SH-SY5Y (cell line): ENCODE data around the gene A4GALT.

ENCODE experiments used
- GATA2 ChIP-seq: IDR thresholded peaks from 2 replicates; pipeline ENCODE4 v1.6.1; 2011; ENCODE audit warnings: mild to moderate bottlenecking, low read depth, low read length
- GATA3 ChIP-seq: IDR thresholded peaks from 2 replicates; pipeline ENCODE4 v1.6.1; 2011; ENCODE audit warnings: low read depth, mild to moderate bottlenecking, low read length, moderate library complexity

A4GALT gene

GRCh38 chr22:42655693-42656092, 65.0 kb downstream of the A4GALT start:
- TF ChIP-seq GATA3 = no peak
- TF ChIP-seq GATA2 = no peak

DNA sequence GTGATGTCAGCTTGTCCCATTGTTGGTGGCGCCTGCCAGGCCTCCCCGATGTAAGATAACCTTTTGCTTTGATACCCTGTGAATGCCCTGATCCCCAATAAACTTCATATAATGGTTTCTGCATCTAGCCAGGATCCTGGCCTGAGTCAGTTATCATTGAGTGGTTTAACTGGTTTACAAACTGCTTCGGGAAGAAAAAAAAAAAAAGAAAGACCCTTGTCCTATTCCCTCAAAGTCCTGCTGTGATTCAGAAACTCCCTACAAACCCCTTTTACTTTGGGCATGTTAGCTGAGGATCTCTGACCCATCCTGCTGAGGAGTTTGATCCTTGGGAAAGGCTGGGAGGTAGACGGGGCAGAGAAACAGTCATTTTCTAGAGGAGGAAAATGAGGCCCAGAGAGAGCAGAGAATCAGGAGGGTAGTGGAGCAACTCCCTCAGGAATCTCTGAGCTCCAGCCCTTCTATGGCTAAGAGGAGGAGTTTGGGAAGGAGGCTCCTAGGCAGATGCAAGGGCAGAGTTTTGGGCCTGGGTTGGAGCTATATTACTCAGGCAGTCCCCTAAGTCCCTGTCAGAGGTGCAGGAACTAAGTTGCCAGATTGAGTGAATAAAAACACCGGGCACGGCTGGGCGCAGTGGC, 66.1 kb downstream of the A4GALT start:
- TF ChIP-seq GATA3 (no peak), GATA2 (no peak)

GRCh38 chr22:42653999-42654398, 66.7 kb downstream of the A4GALT start:
- TF ChIP-seq GATA3 (no peak), GATA2 (no peak)

DNA sequence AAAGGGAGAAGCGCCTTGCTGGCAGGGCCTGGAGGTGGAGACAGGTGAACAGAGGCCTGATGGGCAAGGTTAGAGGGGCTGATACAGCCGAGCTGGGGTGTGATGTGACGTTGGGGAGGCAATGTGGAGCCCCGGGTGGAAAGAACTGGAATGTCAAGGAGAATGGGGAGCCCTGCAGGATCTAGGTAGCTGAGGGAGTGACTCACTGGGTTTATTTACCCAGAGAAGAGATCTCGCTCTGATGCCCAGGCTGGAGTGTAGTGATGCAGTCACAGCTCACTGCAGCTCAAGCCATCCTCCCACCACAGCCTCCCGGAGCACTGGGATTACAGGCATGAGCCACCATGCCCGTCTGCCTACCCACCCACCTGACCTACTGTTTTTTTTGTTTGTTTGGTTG, 69.5 kb downstream of the A4GALT start:
- TF ChIP-seq GATA3 = no peak
- no peak for TF ChIP-seq GATA2

DNA sequence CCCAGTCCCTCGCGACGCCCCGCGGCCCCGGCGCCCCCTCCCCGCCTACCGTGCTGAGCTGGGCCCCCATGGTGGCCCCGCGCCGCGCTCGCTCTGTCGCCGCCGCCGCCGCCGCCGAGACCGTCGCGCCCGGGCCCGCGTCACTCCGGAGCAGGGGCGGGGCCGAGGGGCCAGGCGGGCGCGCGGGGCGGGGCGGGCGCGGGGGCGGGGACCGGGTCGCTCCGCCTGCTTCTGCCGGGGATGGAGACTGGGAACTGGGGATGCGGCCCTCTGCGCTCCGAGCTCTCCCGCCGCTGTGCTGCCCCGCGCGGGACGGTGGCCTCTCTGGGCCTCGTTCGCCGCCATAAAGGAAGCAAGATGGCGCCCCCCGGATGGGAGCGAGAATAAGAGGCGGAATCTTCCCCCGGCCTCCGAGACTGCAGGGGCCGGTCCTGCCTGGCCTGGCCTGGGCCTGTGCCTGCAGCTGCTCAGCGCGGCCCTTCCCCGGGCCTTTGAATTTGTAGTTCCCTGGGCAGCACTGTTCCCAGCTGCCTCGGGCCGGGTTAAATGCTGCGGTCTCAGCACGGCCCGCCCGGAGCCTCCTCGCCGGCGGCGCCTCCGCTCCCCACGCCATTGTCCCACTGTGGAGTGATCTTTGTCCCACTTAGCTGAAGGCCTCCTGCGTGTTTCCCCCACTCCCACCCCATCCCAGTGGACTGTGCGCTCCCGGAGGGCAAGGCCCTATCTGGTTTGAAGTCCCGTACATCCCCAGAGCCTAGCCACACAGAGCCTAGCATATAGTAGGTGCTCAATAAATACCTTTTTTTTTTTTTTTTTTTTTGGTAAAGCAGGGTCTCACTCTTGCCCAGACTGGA, 71.2 kb downstream of the A4GALT start, which contains the start of gene CYB5R3:
CYB5R3 (minus strand) TSS at position 147 of the 854 bp plus-strand sequence; CDS start at position 70, 77 bp downstream.
- no peak for TF ChIP-seq GATA2
- TF ChIP-seq GATA3 = no peak

GRCh38 chr22:42648368-42649245, 72.1 kb downstream of the A4GALT start:
- TF ChIP-seq GATA2 = no peak

GRCh38 chr22:42648017-42648367, 72.7 kb downstream of the A4GALT start:
- no peak for TF ChIP-seq GATA3
- no peak for TF ChIP-seq GATA2

GRCh38 chr22:42646569-42647525, 73.8 kb downstream of the A4GALT start:
- no peak for TF ChIP-seq GATA3
- TF ChIP-seq GATA2 = no peak

- TF ChIP-seq GATA3 (no peak), GATA2 (no peak)
These were observed 74.6 kb downstream of the A4GALT start for GRCh38 chr22:42645938-42646568.

GRCh38 chr22:42645341-42645937, 75.2 kb downstream of the A4GALT start:
- TF ChIP-seq GATA2 (no peak), GATA3 (no peak)

DNA sequence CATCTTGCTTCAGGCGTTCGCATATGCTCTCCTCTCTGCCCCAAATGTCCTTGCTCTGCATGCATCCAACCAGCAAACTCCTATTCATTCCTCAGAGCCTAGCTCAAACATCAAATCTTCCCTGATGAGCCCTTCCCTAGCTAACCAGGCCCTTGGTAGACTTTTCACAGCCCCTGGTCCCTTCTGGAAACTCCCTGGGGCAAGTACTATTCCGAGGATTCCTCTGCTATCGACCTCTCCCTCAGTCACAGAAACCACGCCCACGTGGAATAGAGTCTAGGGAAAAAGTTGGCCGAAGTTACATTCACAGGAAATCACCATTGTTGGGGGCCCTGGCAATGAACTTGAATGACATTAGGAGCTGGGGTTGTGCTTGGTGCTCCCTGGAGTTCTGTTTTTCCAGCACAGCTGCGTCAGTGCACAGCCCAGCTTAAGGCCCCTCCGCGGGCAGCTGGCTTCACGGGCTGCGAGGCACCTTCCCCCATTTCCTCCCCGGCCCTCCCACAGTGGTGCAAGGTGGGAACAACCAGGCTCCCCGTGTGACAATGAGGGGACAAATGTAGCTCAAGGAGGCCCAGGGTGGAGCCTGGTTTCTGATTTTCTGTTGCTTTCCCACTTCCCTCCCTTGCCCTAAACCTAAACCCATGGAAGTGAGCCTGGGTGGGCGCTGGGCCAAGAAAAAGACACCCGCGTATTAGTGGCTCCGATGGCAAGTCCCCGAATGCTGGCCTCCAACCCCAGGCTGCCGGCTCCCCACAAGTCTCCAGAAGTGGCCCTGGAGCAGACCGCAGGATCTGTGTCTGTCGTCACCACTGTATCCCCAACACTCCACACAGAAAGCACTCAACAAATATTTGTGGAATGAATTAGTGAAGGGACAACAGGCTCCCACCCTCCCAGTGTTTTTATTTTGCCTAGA, 76.0 kb downstream of the A4GALT start:
- TF ChIP-seq GATA3 (no peak), GATA2 (no peak)

DNA sequence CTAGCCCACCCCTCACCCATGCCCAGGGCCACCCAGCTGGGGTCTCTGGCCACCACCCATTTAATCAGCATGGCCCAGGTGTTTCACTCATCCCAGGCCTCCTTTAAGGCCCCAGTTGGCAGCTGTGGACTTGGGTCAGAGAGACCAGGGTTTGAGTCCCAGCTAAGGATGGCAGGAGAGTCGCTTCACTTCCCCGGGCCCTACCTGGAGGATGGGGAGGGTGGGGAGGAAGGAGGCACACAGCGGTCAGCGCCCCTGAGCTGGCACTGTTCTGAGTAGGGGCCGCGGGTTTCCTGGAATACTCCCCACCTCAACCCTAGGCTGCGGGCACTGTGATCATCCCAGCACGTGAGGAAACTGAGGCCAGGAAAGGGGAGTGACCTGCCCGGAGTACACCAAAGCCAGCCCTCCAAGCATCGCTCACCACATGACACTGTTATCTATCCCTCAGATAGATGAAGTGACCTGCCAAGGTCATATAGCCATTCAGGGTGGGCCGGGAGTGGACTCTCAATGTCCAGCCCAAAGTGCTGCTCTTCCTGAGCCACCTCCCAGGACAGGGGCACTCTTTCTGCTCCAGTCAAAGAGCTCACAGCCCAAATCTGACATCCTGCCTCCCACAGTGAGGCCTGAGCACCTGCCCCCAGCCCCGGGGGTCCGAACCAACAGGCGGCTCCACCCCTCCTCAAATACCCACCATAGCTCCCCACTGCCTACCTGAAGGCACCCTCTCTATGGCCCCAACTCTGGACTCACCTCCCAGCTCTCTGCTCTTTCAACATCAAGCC, 76.8 kb downstream of the A4GALT start:
- no peak for TF ChIP-seq GATA3
